Ovary (tissue), 9 donors: ENCODE results near the gene RPS15. TPM values are rescaled to one million over a fixed set of nuclear protein-coding genes. Genes with fewer than 3 reads are reported as not detected.
A peak's percentile ranks its signal among the peaks of the same experiment; 100 is the strongest.

Experiments used
- DNase-seq, 5 donors: peaks; one replicate each; pipeline ENCODE4 v3.0.0-alpha.2; 2019 to 2020
- H3K27ac ChIP-seq, 2 donors: fragments of 200-600 bp; one replicate each; pipeline versions ENCODE4 v1.5.1 to v1.8.0; 2019 to 2022
- H3K27me3 ChIP-seq: fragments of 200-600 bp; one replicate; pipeline ENCODE4 v1.8.0; 2022
- H3K36me3 ChIP-seq: fragments of 200-600 bp; sonication (generic); one replicate; pipeline ENCODE4 v1.5.1; 2019
- H3K4me1 ChIP-seq: one replicate; pipeline ENCODE4 v1.8.1; 2013; ENCODE audit warnings: mild to moderate bottlenecking, moderate library complexity; ENCODE audit not compliant: insufficient read depth
- H3K4me3 ChIP-seq: fragments of 200-600 bp; sonication (generic); one replicate; pipeline ENCODE4 v1.5.1; 2017
- H3K9me3 ChIP-seq, 2 donors: fragments of 200-600 bp in 1 of 2; sonication (generic) in 1 of 2; one replicate each; pipeline versions ENCODE4 v1.5.1 to v1.8.1; 2013 to 2019; ENCODE audit warnings: mild to moderate bottlenecking in 1 of 2, moderate library complexity in 1 of 2
- CTCF ChIP-seq, 3 donors: fragments of 450-650 bp in 2 of 3; fragments of 200-600 bp in 1 of 3; IDR thresholded peaks; one replicate each; pipeline versions ENCODE4 v1.5.1 to v1.8.0; 2016 to 2022; ENCODE audit warnings: antibody characterized with exemption in 3 of 3, mild to moderate bottlenecking in 1 of 3
- EP300 ChIP-seq: sonication (generic); formaldehyde crosslinking; IDR thresholded peaks from one replicate; pipeline ENCODE4 v1.6.1; 2017; ENCODE audit warnings: antibody characterized with exemption
- POLR2A ChIP-seq: fragments of 450-650 bp; IDR thresholded peaks from one replicate; pipeline ENCODE4 v1.6.1; 2017; ENCODE audit warnings: antibody characterized with exemption, mild to moderate bottlenecking, moderate library complexity
- WGBS, 3 donors: extraction: QIAGEN DNeasy Blood & Tissue Kit in 1 of 3; methylation state at CpG; one replicate each; pipeline versions ENCODE4 v1.1.5 to v1.1.7; 2013 to 2017; 5-methylcytosine and 5-hydroxymethylcytosine counted together
- intact Hi-C, 4 donors: fragments of 100-400 bp; cut with DNase I; formaldehyde crosslinking; loops; one replicate each; pipeline versions ENCODE4 v1.11.0 to v1.15.1; 2022 to 2023
- polyA plus RNA-seq, 2 donors: library from polyadenylated mRNA; stranded (reverse); fragments of 200-250 nt in 1 of 2; fragments of 350-450 nt in 1 of 2; fragmentation: Illumina TruSeq in 1 of 2; extraction: RNeasy Lipid Tissue Mini Kit (QIAGEN cat#74804) in 1 of 2; gene quantifications; one replicate each; pipeline ENCODE4 v1.2.3, GENCODE V29; 2013 to 2014
- total RNA-seq, 7 donors: library from RNA; depleted of rRNA in 2 of 7; stranded (reverse); fragments of >200 nt in 2 of 7; fragmentation: NEBNext Ultra II Directional in 3 of 7; extraction: Animal tissue kit (Norgen Biotek cat#: 25700) in 3 of 7; gene quantifications; one replicate each; pipeline versions ENCODE4 v1.1.0 to v1.2.4, GENCODE V29; 2016 to 2023
- donor health status: DM: no; HTN: no; CAD: no; lungs with moderate emphysema.
- donor health status: DM: no; HTN: no; CAD: no.
- donor health status: Bipolar disorder and iron deficiency.
- donor health status: DM: yes; HTN: yes; CAD: no.
- donor health status: DM: no; HTN: no; CAD: no.
- donor health status: DM: yes; HTN: yes; CAD: no.

Gene RPS15
- total and polyA plus RNA-seq, 9 donors = 174 to 7,253 (median 2,328) TPM

GRCh38 chr19:1400281-1401137, 37.7 kb upstream of the RPS15 start:
- TF ChIP-seq EP300 (no peak), CTCF (IDR thresholded peaks at IDR 0.05) (no peak), POLR2A (no peak)
- intact Hi-C loops = no loop called here
- Histone ChIP-seq H3K4me1 (peaks cover 16% of the 10 kb centered on the region), H3K9me3 (no peaks in the 10 kb centered on the region), H3K27me3 (no peaks in the 10 kb centered on the region), H3K4me3 (peak overlapping the region; percentile 50), H3K36me3 (no peaks in the 10 kb centered on the region), H3K27ac (peak overlapping the region in 1 of 2 donors; percentile 29)
- WGBS, 3 donors = 8 to 11% (median 10%) methylated on average over 30 to 36 of the region's 36 CpGs
- peak in 2 of 5 donors; percentile 53 to 84 for DNase-seq

GRCh38 chr19:1401138-1401888, 36.9 kb upstream of the RPS15 start, which contains the start of gene GAMT:
GAMT (minus strand) TSS chr19:1401542; CDS start chr19:1401476, 66 bp downstream.
- Histone ChIP-seq H3K4me1 (peaks cover 16% of the 10 kb centered on the region), H3K27ac (peak within 1 kb of the TSS in 1 of 2 donors; percentile 51), H3K4me3 (peak within 1 kb of the TSS; percentile 50), H3K27me3 (no peaks in the 10 kb centered on the region), H3K36me3 (no peaks in the 10 kb centered on the region), H3K9me3 (no peaks in the 10 kb centered on the region)
- intact Hi-C loops = no loop called here
- peak in 2 of 3 donors; percentile 58 to 68 for TF ChIP-seq CTCF (IDR thresholded peaks at IDR 0.05)
- TF ChIP-seq POLR2A = no peak
- no peak for TF ChIP-seq EP300
- WGBS, 3 donors = 1 to 2% (median 1%) methylated on average over 59 to 87 of the region's 87 CpGs
- peak in 1 of 5 donors; percentile 76 for DNase-seq

- 57 to 67% (median 67%) methylated on average over 11 of the region's 11 CpGs for WGBS, 3 donors
- TF ChIP-seq EP300 = no peak
- Histone ChIP-seq H3K27me3 (no peaks in the 10 kb centered on the region), H3K36me3 (no peaks in the 10 kb centered on the region), H3K4me3 (peak overlapping the region; percentile 50), H3K4me1 (peaks cover 19% of the 10 kb centered on the region), H3K27ac (peak overlapping the region in 1 of 2 donors; percentile 51), H3K9me3 (no peaks in the 10 kb centered on the region)
- intact Hi-C loops = no loop called here
- DNase-seq = no peak
Measured at GRCh38 chr19:1401889-1402217, 36.3 kb upstream of the RPS15 start.

- no peaks in the 10 kb centered on the region for H3K27me3 ChIP-seq
- H3K4me3 ChIP-seq = no peak overlapping the region
- no peaks in the 10 kb centered on the region for H3K36me3 ChIP-seq
- TF ChIP-seq CTCF (IDR thresholded peaks at IDR 0.05) = no peak
- TF ChIP-seq POLR2A = no peak
- no peak for TF ChIP-seq EP300
- peaks cover 19% of the 10 kb centered on the region for H3K4me1 ChIP-seq
- DNase-seq = no peak
- intact Hi-C loops = no loop called here
- WGBS, 3 donors = 52 to 54% (median 52%) methylated on average over 19 to 25 of the region's 25 CpGs
- H3K9me3 ChIP-seq = no peaks in the 10 kb centered on the region
- H3K27ac ChIP-seq = no peak overlapping the region
Measured at GRCh38 chr19:1402411-1403070, 35.7 kb upstream of the RPS15 start.
